KOPT-K1 (cell line): Measurements from ENCODE around the gene PDE8A.

Experiments
- H3K27ac ChIP-seq: fragments of 200-600 bp; sonication (generic); 2 replicates; pipeline ENCODE4 v1.5.1; 2016; ENCODE audit warnings: antibody characterized with exemption, mild to moderate bottlenecking, low read depth, low read length; ENCODE audit not compliant: poor library complexity, severe bottlenecking
- H3K36me3 ChIP-seq: fragments of 200-600 bp; sonication (generic); 2 replicates; pipeline ENCODE4 v1.5.1; 2017; ENCODE audit warnings: antibody characterized with exemption, mild to moderate bottlenecking, low read length, moderate library complexity; ENCODE audit not compliant: insufficient read depth
- H3K9me3 ChIP-seq: fragments of 200-600 bp; sonication (generic); 2 replicates; pipeline ENCODE4 v1.5.1; 2017; ENCODE audit warnings: antibody characterized with exemption, low read length, mild to moderate bottlenecking; ENCODE audit not compliant: insufficient read depth, poor library complexity, severe bottlenecking

Gene PDE8A

GRCh38 chr15:84951736-84952135, 29.9 kb upstream of the PDE8A start:
- Histone ChIP-seq H3K36me3 (no peaks in the 10 kb centered on the region), H3K9me3 (no peaks in the 10 kb centered on the region), H3K27ac (no peak overlapping the region)

GRCh38 chr15:84953136-84953535, 28.5 kb upstream of the PDE8A start:
- Histone ChIP-seq H3K27ac (no peak overlapping the region), H3K36me3 (no peaks in the 10 kb centered on the region), H3K9me3 (no peaks in the 10 kb centered on the region)

- H3K9me3 ChIP-seq: no peaks in the 10 kb centered on the region
- no peak overlapping the region for H3K27ac ChIP-seq
- H3K36me3 ChIP-seq: no peaks in the 10 kb centered on the region
Measured at GRCh38 chr15:84953726-84954125, 27.9 kb upstream of the PDE8A start.

- Histone ChIP-seq H3K36me3 (no peaks in the 10 kb centered on the region), H3K27ac (no peak overlapping the region), H3K9me3 (no peaks in the 10 kb centered on the region)
Measured at GRCh38 chr15:84955089-84955848, 26.4 kb upstream of the PDE8A start.

- no peaks in the 10 kb centered on the region for H3K36me3 ChIP-seq
- no peak overlapping the region for H3K27ac ChIP-seq
- no peaks in the 10 kb centered on the region for H3K9me3 ChIP-seq
Measured at GRCh38 chr15:84956199-84956598, 25.5 kb upstream of the PDE8A start.

- H3K36me3 ChIP-seq: no peaks in the 10 kb centered on the region
- H3K27ac ChIP-seq: no peak overlapping the region
- no peaks in the 10 kb centered on the region for H3K9me3 ChIP-seq
Measured at GRCh38 chr15:84960391-84961113, 21.1 kb upstream of the PDE8A start.

- H3K36me3 ChIP-seq: no peaks in the 10 kb centered on the region
- H3K9me3 ChIP-seq: no peaks in the 10 kb centered on the region
- no peak overlapping the region for H3K27ac ChIP-seq
Measured at GRCh38 chr15:84961114-84961452, 20.6 kb upstream of the PDE8A start.

GRCh38 chr15:84961707-84962106, 19.9 kb upstream of the PDE8A start:
- H3K27ac ChIP-seq: no peak overlapping the region
- H3K36me3 ChIP-seq: no peaks in the 10 kb centered on the region
- no peaks in the 10 kb centered on the region for H3K9me3 ChIP-seq

- no peak overlapping the region for H3K27ac ChIP-seq
- H3K9me3 ChIP-seq: no peaks in the 10 kb centered on the region
- no peaks in the 10 kb centered on the region for H3K36me3 ChIP-seq
Measured at GRCh38 chr15:84962955-84963354, 18.7 kb upstream of the PDE8A start.

- H3K27ac ChIP-seq: no peak overlapping the region
Measured at GRCh38 chr15:84967380-84967779, 14.3 kb upstream of the PDE8A start.

GRCh38 chr15:84968301-84968700, 13.4 kb upstream of the PDE8A start:
- H3K9me3 ChIP-seq: no peaks in the 10 kb centered on the region
- H3K36me3 ChIP-seq: no peaks in the 10 kb centered on the region
- H3K27ac ChIP-seq: no peak overlapping the region

More at GRCh38 chr15:84967380-84967779, 14.3 kb upstream of the PDE8A start:
- H3K9me3 ChIP-seq: no peaks in the 10 kb centered on the region
- no peaks in the 10 kb centered on the region for H3K36me3 ChIP-seq

GRCh38 chr15:84969257-84969656, 12.4 kb upstream of the PDE8A start:
- Histone ChIP-seq H3K36me3 (no peaks in the 10 kb centered on the region), H3K9me3 (no peaks in the 10 kb centered on the region), H3K27ac (no peak overlapping the region)

- H3K9me3 ChIP-seq: no peaks in the 10 kb centered on the region
Measured at GRCh38 chr15:84970843-84971242, 10.8 kb upstream of the PDE8A start.

GRCh38 chr15:84973492-84974460, 7.9 kb upstream of the PDE8A start:
- Histone ChIP-seq H3K36me3 (no peaks in the 10 kb centered on the region), H3K27ac (no peak overlapping the region), H3K9me3 (no peaks in the 10 kb centered on the region)

More at GRCh38 chr15:84970843-84971242, 10.8 kb upstream of the PDE8A start:
- Histone ChIP-seq H3K36me3 (no peaks in the 10 kb centered on the region), H3K27ac (no peak overlapping the region)

- no peak overlapping the region for H3K27ac ChIP-seq
- H3K36me3 ChIP-seq: no peaks in the 10 kb centered on the region
- H3K9me3 ChIP-seq: no peaks in the 10 kb centered on the region
Measured at GRCh38 chr15:84975871-84976351, 5.7 kb upstream of the PDE8A start.
